GM21381 (cell line): ENCODE data around the gene UBE2R2.
"Not testable (repeated sequence)": the region's sequence is repeated elsewhere in the genome, so short reads cannot be mapped to it uniquely, and the experiment has no call there.

Experiments used
- ATAC-seq: cut with Tn5 transposase; IDR thresholded peaks from one replicate; pipeline ENCODE4 v1.9.1; 2021; ENCODE audit warnings: mild to moderate bottlenecking, moderate library complexity; ENCODE audit not compliant: unreplicated experiment

The UBE2R2 gene, protein sequence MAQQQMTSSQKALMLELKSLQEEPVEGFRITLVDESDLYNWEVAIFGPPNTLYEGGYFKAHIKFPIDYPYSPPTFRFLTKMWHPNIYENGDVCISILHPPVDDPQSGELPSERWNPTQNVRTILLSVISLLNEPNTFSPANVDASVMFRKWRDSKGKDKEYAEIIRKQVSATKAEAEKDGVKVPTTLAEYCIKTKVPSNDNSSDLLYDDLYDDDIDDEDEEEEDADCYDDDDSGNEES

DNA sequence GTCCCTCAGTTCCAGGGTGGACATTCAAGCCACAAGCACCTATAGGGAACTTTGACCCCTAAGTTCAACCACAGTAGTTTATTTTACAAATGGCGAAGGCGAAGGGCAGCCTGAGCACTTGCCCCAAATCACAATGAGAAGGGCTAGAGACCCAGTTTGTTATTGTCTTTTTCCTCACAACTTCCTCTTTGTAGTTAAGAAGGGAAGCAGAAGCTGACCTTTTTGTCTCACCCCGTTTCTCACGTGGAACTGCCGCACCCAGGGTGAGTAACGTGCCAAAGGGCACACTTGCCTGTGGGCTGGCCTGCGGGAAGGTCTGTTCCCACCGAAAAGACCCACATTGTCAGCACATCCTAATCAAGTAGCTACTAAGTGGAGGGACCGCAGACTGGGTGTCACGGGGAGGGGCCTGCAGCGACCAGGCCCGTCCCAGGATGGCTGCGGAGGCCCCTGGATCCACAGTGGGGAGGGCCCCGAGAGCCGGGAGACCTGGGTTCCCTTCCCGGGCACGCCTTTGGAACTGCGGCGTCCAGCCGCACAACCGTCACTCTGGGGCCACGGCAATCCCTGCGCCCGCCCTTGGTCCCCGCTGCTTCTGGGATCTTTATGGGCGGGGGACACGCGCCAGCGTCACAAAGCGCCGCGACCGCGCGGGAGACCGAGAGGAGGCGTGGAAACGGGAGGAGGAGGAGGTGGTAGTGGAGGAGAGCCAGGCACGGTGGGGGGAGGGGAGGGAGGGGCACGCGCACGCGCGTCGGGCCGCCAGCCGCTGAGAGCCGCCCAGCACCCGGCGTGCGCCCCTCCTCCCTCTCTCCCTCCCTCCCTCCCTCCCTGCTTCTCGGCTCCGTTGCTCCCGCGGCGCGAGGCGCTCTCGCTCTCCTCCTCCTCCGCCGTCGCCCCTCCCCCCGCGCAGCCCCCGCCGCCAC is at the start of gene UBE2R2:
TSS of gene UBE2R2 (plus strand) at position 834 of the 926 bp plus-strand sequence. CDS start 598 bp downstream, outside the sequence.
- peak; percentile 48 for ATAC-seq

DNA sequence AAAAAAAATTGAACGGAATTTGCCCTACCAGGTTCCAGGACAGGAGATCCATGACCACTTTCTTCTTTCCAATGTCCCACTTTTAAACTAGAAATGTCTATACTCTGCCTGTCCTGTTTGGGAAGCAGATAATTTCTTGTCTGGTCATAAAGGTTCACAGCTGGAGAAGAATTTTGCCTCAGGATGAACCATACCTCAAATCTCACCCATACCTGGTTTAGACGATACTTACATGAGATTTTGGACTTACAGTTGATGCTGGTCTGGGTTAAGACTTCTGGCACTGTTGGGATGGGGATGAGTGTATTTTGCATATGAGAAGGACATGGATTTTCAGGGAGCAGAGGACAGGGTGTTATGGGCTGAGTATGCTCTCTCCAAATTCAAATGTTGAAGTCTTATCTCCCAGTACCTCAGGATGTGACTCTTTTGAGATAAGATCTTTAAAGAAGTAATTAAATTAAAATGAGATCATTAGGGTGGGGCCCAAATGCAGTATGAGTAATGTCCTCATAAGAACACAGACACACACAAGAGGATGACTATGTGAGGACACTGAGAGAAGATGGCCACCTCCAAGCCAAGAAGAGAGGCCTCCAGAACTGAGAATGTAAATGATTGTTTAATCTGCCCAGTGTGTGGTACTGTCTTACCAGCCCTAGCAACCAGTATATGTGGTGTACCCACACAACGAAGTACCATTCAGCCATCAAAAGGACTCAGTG is 46.6 kb upstream of the UBE2R2 start:
- ATAC-seq: not testable (repeated sequence)

- not testable (repeated sequence) for ATAC-seq
These were observed 43.8 kb upstream of the UBE2R2 start for GRCh38 chr9:33773135-33773534.

DNA sequence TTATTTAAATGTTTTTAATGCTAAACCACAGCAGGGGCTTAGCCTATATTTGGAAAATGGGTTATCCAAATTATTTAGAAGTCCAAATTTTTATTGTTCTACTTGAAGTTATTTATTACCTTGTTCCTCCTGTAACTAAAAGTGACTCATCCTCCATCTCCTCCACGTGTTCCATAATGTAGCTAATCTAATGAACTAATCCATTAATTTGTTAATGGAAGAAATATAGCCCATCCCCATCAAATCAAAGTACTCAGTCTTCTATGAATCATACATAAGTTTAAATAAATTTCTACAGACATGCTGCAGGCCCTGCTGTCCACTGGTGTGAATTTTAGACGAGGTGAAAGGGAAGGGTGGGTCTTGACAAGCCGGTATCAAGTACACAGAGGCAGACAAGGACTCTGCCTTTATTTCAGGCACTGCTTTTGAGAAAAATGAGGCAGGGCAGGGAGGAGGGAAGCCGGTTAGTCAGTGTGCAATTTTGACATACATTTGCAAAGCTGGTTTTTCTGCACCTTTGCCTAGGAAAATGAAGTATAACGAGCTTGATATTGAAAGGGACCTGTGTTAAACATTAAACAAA is 42.8 kb upstream of the UBE2R2 start:
- ATAC-seq: not testable (repeated sequence)

- ATAC-seq: no peak
These were observed 40.4 kb upstream of the UBE2R2 start for GRCh38 chr9:33776578-33776977.

DNA sequence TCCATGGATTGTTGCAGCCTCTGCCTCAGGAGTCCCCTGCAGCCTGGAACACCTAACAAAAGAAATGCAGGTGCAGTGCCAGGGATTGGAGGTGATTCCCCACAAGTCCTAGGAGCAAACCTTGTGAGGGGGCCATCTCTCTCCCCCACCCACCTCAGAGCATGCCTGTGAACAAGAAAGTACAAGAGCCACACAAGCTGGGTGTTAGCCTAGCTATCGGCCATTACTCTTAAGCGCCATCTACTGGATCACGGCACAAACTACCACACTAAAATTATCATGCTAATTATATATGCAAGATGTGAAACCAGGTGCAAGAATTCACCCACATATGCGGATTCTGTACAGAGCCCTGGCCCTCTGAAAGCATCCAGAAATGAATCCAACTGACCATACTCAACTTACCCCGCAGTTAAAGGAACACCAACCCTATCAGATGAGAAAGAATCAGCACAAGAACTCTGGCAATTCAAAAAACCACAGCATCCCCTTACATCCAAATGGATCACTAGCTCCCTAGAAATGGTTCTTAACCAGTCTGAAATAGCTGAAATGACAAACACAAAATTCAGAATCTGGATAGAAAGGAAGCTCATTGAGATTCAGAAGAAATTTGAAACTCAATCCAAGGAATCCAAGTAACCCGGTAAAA is 38.1 kb upstream of the UBE2R2 start:
- no peak for ATAC-seq

DNA sequence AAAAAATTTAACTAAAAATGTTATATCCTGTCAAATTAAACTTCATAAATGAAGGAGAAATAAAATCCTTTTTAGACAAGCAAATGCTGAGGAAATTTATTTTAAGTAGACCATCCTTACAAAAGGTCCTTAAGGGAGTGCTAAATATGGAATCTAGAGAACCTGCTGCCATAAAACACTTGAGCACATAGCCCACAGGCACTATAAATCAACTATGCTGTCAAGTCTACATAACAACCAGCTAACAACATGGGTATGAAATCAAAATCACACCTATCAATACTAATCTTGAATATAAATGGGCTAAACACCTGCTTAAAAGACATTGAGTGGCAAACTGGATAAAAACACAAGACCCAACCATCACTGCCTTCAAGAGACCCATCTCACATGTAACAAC is 36.7 kb upstream of the UBE2R2 start:
- no peak for ATAC-seq

DNA sequence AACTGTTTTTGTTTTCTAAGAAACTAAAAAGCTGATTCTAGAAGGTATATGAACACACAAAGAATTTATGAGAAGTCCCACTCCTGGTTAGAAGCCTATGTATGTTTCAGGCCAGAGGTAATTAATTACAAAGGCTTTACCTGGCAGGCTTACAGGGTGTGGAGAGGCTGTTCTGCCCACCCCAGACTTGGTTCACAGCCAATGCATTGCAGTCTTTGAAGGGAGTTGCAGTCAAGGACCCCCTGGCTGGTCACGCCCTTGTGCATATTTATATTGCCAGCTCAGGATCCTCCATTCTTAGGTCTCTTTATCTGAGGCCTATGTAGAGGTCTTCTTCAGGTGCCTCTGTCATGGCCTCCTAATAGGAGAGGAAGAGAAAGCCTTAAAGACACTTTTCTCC is 35.2 kb upstream of the UBE2R2 start:
- ATAC-seq: no peak

GRCh38 chr9:33782395-33783152 is 34.4 kb upstream of the UBE2R2 start:
- ATAC-seq: no peak

DNA sequence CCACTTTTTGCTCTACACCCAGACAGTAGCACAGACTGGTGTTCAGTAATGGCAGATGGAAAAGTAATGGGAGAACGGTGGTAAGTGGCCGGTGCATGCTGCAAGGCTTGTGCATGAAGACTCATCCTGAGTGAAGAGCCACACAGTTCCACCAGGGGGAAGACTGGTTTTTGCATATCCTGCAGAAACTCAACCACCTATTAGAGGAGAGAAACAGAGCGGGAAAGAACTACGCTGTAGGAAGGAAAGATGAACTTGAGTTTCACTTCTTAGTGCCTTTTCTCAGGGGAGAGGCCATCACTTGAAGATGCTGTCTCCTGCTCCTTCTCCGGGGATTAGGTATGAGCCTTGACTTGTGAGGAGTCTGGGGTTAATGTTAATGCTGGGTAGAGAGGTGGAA is 31.0 kb upstream of the UBE2R2 start:
- no peak for ATAC-seq

DNA sequence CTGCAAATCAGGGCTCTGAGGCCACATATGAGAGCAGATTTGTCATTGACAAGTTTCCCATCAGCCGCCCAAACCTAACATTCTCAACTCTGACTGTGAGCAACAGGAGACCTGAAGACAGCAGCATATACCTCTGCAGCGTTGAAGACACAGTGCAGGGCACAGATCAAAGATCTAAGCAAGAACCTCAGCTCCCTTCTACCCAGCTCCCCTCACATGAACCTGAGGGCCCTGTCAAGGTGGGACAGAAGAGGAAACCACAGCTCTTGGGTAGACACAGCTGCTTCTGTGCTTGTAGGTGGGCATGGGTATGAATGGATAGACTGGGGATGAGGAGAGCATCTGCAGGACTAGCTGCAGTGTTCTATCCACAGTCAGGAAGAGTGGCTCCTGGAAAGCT is 30.3 kb upstream of the UBE2R2 start:
- ATAC-seq: no peak

GRCh38 chr9:33787839-33788238 is 29.1 kb upstream of the UBE2R2 start:
- no peak for ATAC-seq

- not testable (repeated sequence) for ATAC-seq
These were observed 27.5 kb upstream of the UBE2R2 start for GRCh38 chr9:33789429-33789828.

GRCh38 chr9:33791117-33791516 is 25.8 kb upstream of the UBE2R2 start:
- no peak for ATAC-seq

GRCh38 chr9:33793496-33793895 is 23.5 kb upstream of the UBE2R2 start:
- not testable (repeated sequence) for ATAC-seq

DNA sequence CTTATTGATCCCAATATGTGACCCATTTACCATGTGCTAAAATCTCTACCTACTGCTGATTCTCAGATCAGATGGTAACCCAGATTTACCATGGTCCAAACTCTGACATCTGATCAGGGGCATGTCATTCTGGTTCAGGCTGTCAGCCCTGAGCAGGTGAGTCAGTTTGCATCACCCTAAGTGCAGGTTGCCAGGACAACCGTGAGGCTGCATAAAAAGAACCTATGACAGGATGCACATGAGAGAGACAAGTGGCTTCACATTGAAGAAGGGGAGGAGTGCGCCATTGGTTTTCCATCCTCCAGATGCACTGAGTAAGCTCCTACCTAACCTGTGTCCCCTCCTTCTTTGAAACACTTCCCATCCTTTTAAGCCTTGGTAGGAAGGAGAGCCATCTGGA is 22.4 kb upstream of the UBE2R2 start:
- no peak for ATAC-seq

- ATAC-seq: no peak
These were observed 21.7 kb upstream of the UBE2R2 start, which contains the start of gene PRSS3 for GRCh38 chr9:33795281-33795680. TSS of gene PRSS3 (plus strand) at chr9:33795561. CDS start at chr9:33795574, 13 bp downstream.

DNA sequence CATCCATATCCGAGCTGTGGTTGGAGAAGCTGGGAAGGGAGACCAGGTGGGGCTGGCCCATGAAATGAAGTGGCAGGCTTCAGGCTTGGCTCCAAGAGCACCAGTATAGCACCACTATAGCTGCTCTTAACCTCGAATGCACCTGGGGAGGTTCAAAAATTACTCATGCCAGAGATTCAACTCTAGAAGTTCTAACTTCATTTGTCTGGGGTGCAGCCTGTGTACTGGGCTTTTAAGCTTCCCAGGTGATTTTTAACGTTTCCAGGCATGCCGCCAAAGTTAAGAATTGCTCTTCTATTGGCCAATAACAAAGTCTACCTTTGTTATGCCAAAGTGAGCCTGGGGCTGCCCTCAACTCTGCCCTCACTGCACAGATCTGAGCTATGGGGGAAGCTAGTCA is 21.1 kb upstream of the UBE2R2 start:
- no peak for ATAC-seq

DNA sequence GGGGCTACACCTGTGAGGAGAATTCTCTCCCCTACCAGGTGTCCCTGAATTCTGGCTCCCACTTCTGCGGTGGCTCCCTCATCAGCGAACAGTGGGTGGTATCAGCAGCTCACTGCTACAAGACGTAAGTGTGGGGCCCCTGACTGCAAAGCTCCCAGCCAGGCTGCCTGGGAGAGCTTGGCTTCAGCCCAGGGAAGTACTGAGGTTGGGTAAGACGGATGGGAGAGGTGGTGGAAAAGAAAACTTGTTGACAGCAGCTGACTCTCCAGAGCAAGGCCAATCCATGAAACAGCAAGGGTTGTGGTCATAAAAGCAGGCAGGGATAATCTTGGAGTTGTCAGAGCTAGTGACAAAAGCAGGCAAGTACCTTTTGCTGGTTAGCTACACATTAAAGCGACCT is 20.3 kb upstream of the UBE2R2 start:
- not testable (repeated sequence) for ATAC-seq

DNA sequence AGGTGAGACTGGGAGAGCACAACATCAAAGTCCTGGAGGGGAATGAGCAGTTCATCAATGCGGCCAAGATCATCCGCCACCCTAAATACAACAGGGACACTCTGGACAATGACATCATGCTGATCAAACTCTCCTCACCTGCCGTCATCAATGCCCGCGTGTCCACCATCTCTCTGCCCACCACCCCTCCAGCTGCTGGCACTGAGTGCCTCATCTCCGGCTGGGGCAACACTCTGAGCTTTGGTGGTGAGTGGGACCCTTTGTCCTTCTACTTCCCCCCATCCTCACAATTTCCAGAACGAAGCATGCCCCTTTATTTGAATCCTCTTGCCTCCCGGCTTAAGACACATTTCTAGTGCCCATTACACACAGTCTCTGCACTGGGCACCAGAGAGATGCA is 19.1 kb upstream of the UBE2R2 start:
- no peak for ATAC-seq
